Right lobe of liver (tissue), 4 donors: Measurements from ENCODE around the gene KLK7.
"Not testable (repeated sequence)": the region's sequence is repeated elsewhere in the genome, so short reads cannot be mapped to it uniquely, and the experiment has no call there.

Experiments
- CTCF ChIP-seq, 4 donors: fragments of 200-600 bp in 3 of 4; fragments of 450-650 bp in 1 of 4; IDR thresholded peaks; one replicate each; pipeline versions ENCODE4 v1.5.1 to v1.8.0; 2016 to 2022; ENCODE audit warnings: antibody characterized with exemption in 4 of 4, mild to moderate bottlenecking in 2 of 4
- POLR2A ChIP-seq: fragments of 450-650 bp; IDR thresholded peaks from one replicate; pipeline ENCODE4 v1.6.1; 2017; ENCODE audit warnings: antibody characterized with exemption, mild to moderate bottlenecking
- donor health status: DM: no; HTN: no; CAD: no.
- donor health status: DM: no; HTN: no; CAD: no.
- donor health status: DM: no; HTN: yes; CAD: no.

GRCh38 chr19:50969810-50970209 lies 13.9 kb downstream of the KLK7 start:
- TF ChIP-seq CTCF (IDR thresholded peaks at IDR 0.05); POLR2A: not testable (repeated sequence)
